ENCODE data around the gene MATR3. TPM values are rescaled to one million over a fixed set of nuclear protein-coding genes. Genes with fewer than 3 reads are reported as not detected.
"Not testable (repeated sequence)": the region's sequence is repeated elsewhere in the genome, so short reads cannot be mapped to it uniquely, and the experiment has no call there.

MATR3 gene
- total RNA-seq, 2 experiments from 2014 or later: 168 to 222 TPM

- no peaks in the 10 kb centered on the region for H3K9me3 Mint-ChIP-seq
- POLR2A ChIA-PET: interaction anchor here (0.8 kb wide), 1 partner anchor 8 kb away, joined by 3 read pairs; no protein-coding TSS in a partner anchor
- H3K36me3 Mint-ChIP-seq (ENCODE audit: low read depth): peaks cover 26% of the 10 kb centered on the region
- CTCF ChIA-PET: interaction anchor here (0.6 kb wide), 1 partner anchor 20 kb away, joined by 3 read pairs; no protein-coding TSS in a partner anchor
- no peaks in the 10 kb centered on the region for H3K27me3 Mint-ChIP-seq
- peak overlapping the region; percentile 93 for H3K4me3 Mint-ChIP-seq
- H3K27ac Mint-ChIP-seq: peak overlapping the region; percentile 99
- DNase-seq: no peak
- H3K4me1 Mint-ChIP-seq: peaks cover 38% of the 10 kb centered on the region
Observed at GRCh38 chr5:139343476-139343875, 49.9 kb downstream of the MATR3 start.

- no peak for DNase-seq
- H3K27ac Mint-ChIP-seq: peak overlapping the region; percentile 48
- peaks cover 42% of the 10 kb centered on the region for H3K4me1 Mint-ChIP-seq
- CTCF ChIA-PET: interaction anchor here (0.6 to 2.1 kb wide), 2 partner anchors 12 to 20 kb away, joined by 3 to 8 read pairs; no protein-coding TSS in a partner anchor
- H3K4me3 Mint-ChIP-seq: no peak overlapping the region
- POLR2A ChIA-PET: interaction anchor here (0.7 to 0.8 kb wide), 2 partner anchors 9 to 11 kb away, joined by 3 to 4 read pairs; no protein-coding TSS in a partner anchor
- no peaks in the 10 kb centered on the region for H3K27me3 Mint-ChIP-seq
- no peaks in the 10 kb centered on the region for H3K9me3 Mint-ChIP-seq
- H3K36me3 Mint-ChIP-seq (ENCODE audit: low read depth): peaks cover 26% of the 10 kb centered on the region
Observed at GRCh38 chr5:139344177-139344576, 50.6 kb downstream of the MATR3 start.

GRCh38 chr5:139345442-139345841 lies 51.9 kb downstream of the MATR3 start:
- not testable (repeated sequence) for H3K4me3 Mint-ChIP-seq, H3K27me3 Mint-ChIP-seq, DNase-seq, H3K27ac Mint-ChIP-seq, H3K9me3 Mint-ChIP-seq
- Mint-ChIP-seq H3K4me1 (peaks cover 39% of the 10 kb centered on the region), H3K36me3 (ENCODE audit: low read depth) (peaks cover 26% of the 10 kb centered on the region)
- ChIA-PET POLR2A (interaction anchor here (0.6 kb wide), 1 partner anchor 67 kb away, joined by 8 read pairs; no protein-coding TSS in a partner anchor), CTCF (interaction anchor here (2.1 kb wide), 1 partner anchor 10 kb away, joined by 8 read pairs; no protein-coding TSS in a partner anchor)

- Mint-ChIP-seq H3K4me1 (peaks cover 29% of the 10 kb centered on the region), H3K36me3 (ENCODE audit: low read depth) (peaks cover 26% of the 10 kb centered on the region)
- CTCF ChIA-PET: interaction anchor here (0.6 to 0.9 kb wide), 6 partner anchors 8 to 1275 kb away, joined by 3 to 5 read pairs (median 4); no protein-coding TSS in a partner anchor
- H3K9me3 Mint-ChIP-seq, H3K4me3 Mint-ChIP-seq, DNase-seq, POLR2A ChIA-PET, H3K27me3 Mint-ChIP-seq, H3K27ac Mint-ChIP-seq: not testable (repeated sequence)
Observed at GRCh38 chr5:139347863-139348262, 54.3 kb downstream of the MATR3 start.

GRCh38 chr5:139354186-139354585 lies 60.6 kb downstream of the MATR3 start:
- peaks cover 19% of the 10 kb centered on the region for H3K36me3 Mint-ChIP-seq (ENCODE audit: low read depth)
- no peaks in the 10 kb centered on the region for H3K27me3 Mint-ChIP-seq
- peaks cover 13% of the 10 kb centered on the region for H3K4me1 Mint-ChIP-seq
- ChIA-PET POLR2A (no interaction called here), CTCF (interaction anchor here (0.5 to 3.3 kb wide), 3 partner anchors 13 to 22 kb away, joined by 3 to 19 read pairs (median 6); partner anchors contain the start of gene PAIP2)
- H3K27ac Mint-ChIP-seq: no peak overlapping the region
- H3K9me3 Mint-ChIP-seq: peaks cover 5% of the 10 kb centered on the region
- no peak for DNase-seq
- no peak overlapping the region for H3K4me3 Mint-ChIP-seq

GRCh38 chr5:139355900-139356299 lies 62.4 kb downstream of the MATR3 start:
- not testable (repeated sequence) for H3K4me3 Mint-ChIP-seq, DNase-seq, H3K27me3 Mint-ChIP-seq, H3K27ac Mint-ChIP-seq, H3K9me3 Mint-ChIP-seq
- Mint-ChIP-seq H3K4me1 (peaks cover 13% of the 10 kb centered on the region), H3K36me3 (ENCODE audit: low read depth) (peaks cover 19% of the 10 kb centered on the region)
- CTCF ChIA-PET: interaction anchor here (0.7 to 3.3 kb wide), 4 partner anchors 11 to 15 kb away, joined by 3 to 19 read pairs (median 6); partner anchors contain the start of gene PAIP2
- POLR2A ChIA-PET: interaction anchor here (0.6 kb wide), 1 partner anchor 12 kb away, joined by 4 read pairs; no protein-coding TSS in a partner anchor

- H3K36me3 Mint-ChIP-seq (ENCODE audit: low read depth): peaks cover 20% of the 10 kb centered on the region
- H3K27me3 Mint-ChIP-seq: no peaks in the 10 kb centered on the region
- H3K4me1 Mint-ChIP-seq: peaks cover 13% of the 10 kb centered on the region
- no peak for DNase-seq
- H3K4me3 Mint-ChIP-seq: no peak overlapping the region
- peaks cover 5% of the 10 kb centered on the region for H3K9me3 Mint-ChIP-seq
- ChIA-PET POLR2A (no interaction called here), CTCF (interaction anchor here (2.7 kb wide), 1 partner anchor 16 kb away, joined by 13 read pairs; the partner anchor contains the start of gene PAIP2)
- H3K27ac Mint-ChIP-seq: no peak overlapping the region
Observed at GRCh38 chr5:139358064-139358463, 64.5 kb downstream of the MATR3 start.

GRCh38 chr5:139360384-139360783 lies 66.8 kb downstream of the MATR3 start:
- ChIA-PET POLR2A (no interaction called here), CTCF (interaction anchor here (0.9 to 1.6 kb wide), 3 partner anchors 16 to 35 kb away, joined by 3 to 5 read pairs (median 4); partner anchors contain the start of gene PAIP2)
- Mint-ChIP-seq H3K4me3 (no peak overlapping the region), H3K27me3 (no peaks in the 10 kb centered on the region), H3K27ac (no peak overlapping the region), H3K4me1 (peaks cover 9% of the 10 kb centered on the region), H3K9me3 (no peaks in the 10 kb centered on the region), H3K36me3 (ENCODE audit: low read depth) (peaks cover 25% of the 10 kb centered on the region)
- DNase-seq: no peak

GRCh38 chr5:139361835-139362429 lies 68.4 kb downstream of the MATR3 start:
- ChIA-PET POLR2A (no interaction called here), CTCF (interaction anchor here (0.6 to 1.5 kb wide), 7 partner anchors 10 to 1030 kb away, joined by 3 to 6 read pairs (median 3); no protein-coding TSS in a partner anchor)
- H3K27ac Mint-ChIP-seq: no peak overlapping the region

GRCh38 chr5:139363937-139364336 lies 70.4 kb downstream of the MATR3 start:
- H3K36me3 Mint-ChIP-seq (ENCODE audit: low read depth): peaks cover 31% of the 10 kb centered on the region
- DNase-seq: no peak
- CTCF ChIA-PET: no interaction called here
- no peak overlapping the region for H3K27ac Mint-ChIP-seq
- H3K4me1 Mint-ChIP-seq: peaks cover 2% of the 10 kb centered on the region
- H3K4me3 Mint-ChIP-seq: no peak overlapping the region
- POLR2A ChIA-PET: no interaction called here
- H3K27me3 Mint-ChIP-seq: no peaks in the 10 kb centered on the region
- no peaks in the 10 kb centered on the region for H3K9me3 Mint-ChIP-seq

More at GRCh38 chr5:139361835-139362429, 68.4 kb downstream of the MATR3 start:
- Mint-ChIP-seq H3K27me3 (no peaks in the 10 kb centered on the region), H3K4me1 (peaks cover 8% of the 10 kb centered on the region), H3K9me3 (no peaks in the 10 kb centered on the region), H3K4me3 (no peak overlapping the region), H3K36me3 (ENCODE audit: low read depth) (peaks cover 33% of the 10 kb centered on the region)
- DNase-seq: no peak

GRCh38 chr5:139364466-139364865 lies 70.9 kb downstream of the MATR3 start:
- Mint-ChIP-seq H3K27ac (no peak overlapping the region), H3K36me3 (ENCODE audit: low read depth) (peaks cover 31% of the 10 kb centered on the region)
- POLR2A ChIA-PET: no interaction called here

GRCh38 chr5:139368613-139369012 lies 75.1 kb downstream of the MATR3 start:
- Mint-ChIP-seq H3K4me3 (no peak overlapping the region), H3K27ac (no peak overlapping the region), H3K27me3 (no peaks in the 10 kb centered on the region), H3K36me3 (ENCODE audit: low read depth) (peaks cover 40% of the 10 kb centered on the region), H3K9me3 (no peaks in the 10 kb centered on the region), H3K4me1 (peaks cover 15% of the 10 kb centered on the region)
- POLR2A ChIA-PET: interaction anchor here (1.0 kb wide), 1 partner anchor 75 kb away, joined by 3 read pairs; the partner anchor contains the start of gene MATR3
- DNase-seq: no peak
- CTCF ChIA-PET: interaction anchor here (0.6 to 0.8 kb wide), 3 partner anchors 26 to 407 kb away, joined by 3 to 4 read pairs (median 4); no protein-coding TSS in a partner anchor

More at GRCh38 chr5:139364466-139364865, 70.9 kb downstream of the MATR3 start:
- DNase-seq: no peak
- Mint-ChIP-seq H3K4me1 (peaks cover 2% of the 10 kb centered on the region), H3K4me3 (no peak overlapping the region), H3K9me3 (no peaks in the 10 kb centered on the region), H3K27me3 (no peaks in the 10 kb centered on the region)
- CTCF ChIA-PET: no interaction called here

- ChIA-PET CTCF (interaction anchor here (0.8 to 1.2 kb wide), 4 partner anchors 14 to 46 kb away, joined by 3 to 4 read pairs (median 4); no protein-coding TSS in a partner anchor), POLR2A (no interaction called here)
- Mint-ChIP-seq H3K9me3 (no peaks in the 10 kb centered on the region), H3K4me1 (peaks cover 15% of the 10 kb centered on the region), H3K4me3 (no peak overlapping the region), H3K27ac (no peak overlapping the region), H3K36me3 (ENCODE audit: low read depth) (peaks cover 34% of the 10 kb centered on the region), H3K27me3 (no peaks in the 10 kb centered on the region)
- no peak for DNase-seq
Observed at GRCh38 chr5:139369181-139369580, 75.6 kb downstream of the MATR3 start.

Measured in activated CD4-positive, alpha-beta T cell treated with anti-CD3 and anti-CD28 coated beads, Interleukin-2, amount 10 ng/mL, durations not matched to agents 7 days and 5 days (primary cell).